GM03348 (cell line): ENCODE data around the gene AZGP1.
"Not testable (repeated sequence)": the region's sequence is repeated elsewhere in the genome, so short reads cannot be mapped to it uniquely, and the experiment has no call there.

Experiments used
- DNase-seq: peaks from one replicate; pipeline ENCODE4 v3.0.0; 2012; ENCODE audit warnings: low spot score

Gene AZGP1

DNA sequence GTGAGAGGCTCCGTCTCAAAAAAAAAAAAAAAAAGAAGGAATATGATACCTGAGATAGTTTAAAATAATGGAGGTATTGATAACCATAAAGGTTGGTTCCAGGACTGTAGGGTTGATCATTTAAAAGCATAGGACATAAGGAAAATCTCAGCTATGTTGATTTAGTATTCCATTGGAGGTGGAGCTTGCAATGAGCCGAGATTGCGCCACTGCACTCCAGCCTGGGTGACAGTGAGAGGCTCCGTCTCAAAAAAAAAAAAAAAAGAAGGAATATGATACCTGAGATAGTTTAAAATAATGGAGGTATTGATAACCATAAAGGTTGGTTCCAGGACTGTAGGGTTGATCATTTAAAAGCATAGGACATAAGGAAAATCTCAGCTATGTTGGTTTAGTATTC is 23.2 kb downstream of the AZGP1 start:
- DNase-seq = not testable (repeated sequence)

DNA sequence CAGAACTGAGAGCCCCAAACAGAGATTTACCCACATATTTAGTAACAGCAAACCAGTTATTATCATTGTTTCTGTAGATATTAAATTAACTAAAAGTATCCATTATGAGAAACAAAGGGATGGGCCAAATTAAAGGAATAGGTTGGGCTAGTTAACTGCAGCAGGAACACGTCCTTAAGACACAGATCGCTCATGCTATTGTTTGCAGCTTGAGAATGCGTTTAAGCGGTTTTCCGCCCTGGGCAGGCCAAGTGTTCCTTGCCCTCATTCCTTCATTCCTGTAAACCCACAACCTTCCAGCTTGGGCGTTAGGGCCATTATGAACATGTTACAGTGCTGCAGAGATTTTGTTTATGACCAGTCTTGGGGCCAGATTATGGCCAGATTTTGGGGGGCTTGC is 25.0 kb downstream of the AZGP1 start:
- not testable (repeated sequence) for DNase-seq

DNA sequence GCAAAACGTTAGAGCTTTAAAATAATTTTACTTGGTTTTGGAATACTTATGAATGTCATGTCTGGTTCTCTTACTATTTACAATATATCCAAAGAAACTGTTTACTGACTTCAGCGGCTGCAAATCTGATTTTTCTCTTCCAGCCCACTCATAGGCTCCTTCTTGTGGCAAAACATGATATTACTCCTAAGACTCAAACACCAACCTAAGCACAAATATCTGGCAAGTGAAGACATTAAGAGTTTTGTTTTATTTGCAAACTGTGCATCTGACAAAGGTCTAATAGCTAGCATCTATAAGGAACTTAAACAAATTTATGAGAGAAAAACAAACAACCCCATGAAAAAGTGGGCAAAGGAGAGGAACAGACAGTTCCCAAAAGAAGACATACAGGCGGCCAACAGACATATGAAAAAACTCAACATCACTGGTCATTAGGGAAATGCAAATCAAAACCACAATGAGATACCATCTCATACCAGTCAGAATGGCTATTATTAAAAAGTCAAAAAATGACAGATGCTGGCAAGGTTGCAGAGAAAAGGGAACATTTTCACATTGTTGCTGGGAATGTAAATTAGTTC is 26.1 kb downstream of the AZGP1 start:
- peak; percentile 42 for DNase-seq

DNA sequence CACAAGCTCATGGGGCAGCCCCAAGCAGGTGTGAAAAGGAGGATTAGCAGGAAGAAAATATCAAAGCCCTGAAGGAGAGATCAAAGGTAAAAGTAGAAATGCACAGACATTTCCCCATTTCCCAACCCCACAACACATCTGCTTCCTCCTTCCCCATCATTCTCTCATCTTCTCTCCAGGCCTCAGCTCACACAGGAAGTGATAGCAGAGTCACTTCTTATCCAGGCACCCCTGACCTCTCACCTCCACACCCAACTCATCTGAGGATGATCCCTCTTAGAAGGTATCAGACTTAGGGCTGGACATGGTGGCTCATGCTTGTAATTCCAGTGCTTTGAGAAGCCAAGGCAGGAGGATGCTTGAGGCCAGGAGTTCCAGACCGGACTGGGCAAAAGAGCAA is 28.2 kb downstream of the AZGP1 start:
- no peak for DNase-seq

DNA sequence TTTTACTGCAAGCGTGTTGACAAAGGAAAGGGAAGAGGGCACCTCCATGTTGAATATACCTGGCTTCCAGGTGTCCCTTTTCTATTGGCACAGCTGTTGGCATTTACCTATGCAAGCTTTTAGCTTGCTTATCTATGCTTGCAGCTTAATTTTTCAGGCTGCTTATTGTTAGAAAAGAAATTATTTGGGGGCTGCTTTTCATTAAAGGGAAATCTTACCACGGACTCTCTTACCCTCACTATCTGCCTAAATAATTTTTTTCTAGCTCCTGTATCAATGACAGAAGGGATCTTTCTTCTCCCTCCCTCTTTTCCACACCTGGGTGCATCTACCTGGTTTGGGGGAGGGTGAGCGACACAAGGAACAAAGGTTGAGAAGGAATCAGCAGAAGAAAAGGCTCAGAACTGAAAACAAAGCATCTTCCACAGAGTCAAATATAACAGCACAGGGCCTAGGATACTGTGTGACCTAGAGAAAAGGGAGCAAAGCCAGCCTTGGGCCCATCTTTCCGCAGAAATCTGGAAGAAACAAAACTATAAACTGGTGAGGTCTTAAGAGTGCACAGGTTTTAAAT is 31.2 kb downstream of the AZGP1 start:
- DNase-seq = no peak

DNA sequence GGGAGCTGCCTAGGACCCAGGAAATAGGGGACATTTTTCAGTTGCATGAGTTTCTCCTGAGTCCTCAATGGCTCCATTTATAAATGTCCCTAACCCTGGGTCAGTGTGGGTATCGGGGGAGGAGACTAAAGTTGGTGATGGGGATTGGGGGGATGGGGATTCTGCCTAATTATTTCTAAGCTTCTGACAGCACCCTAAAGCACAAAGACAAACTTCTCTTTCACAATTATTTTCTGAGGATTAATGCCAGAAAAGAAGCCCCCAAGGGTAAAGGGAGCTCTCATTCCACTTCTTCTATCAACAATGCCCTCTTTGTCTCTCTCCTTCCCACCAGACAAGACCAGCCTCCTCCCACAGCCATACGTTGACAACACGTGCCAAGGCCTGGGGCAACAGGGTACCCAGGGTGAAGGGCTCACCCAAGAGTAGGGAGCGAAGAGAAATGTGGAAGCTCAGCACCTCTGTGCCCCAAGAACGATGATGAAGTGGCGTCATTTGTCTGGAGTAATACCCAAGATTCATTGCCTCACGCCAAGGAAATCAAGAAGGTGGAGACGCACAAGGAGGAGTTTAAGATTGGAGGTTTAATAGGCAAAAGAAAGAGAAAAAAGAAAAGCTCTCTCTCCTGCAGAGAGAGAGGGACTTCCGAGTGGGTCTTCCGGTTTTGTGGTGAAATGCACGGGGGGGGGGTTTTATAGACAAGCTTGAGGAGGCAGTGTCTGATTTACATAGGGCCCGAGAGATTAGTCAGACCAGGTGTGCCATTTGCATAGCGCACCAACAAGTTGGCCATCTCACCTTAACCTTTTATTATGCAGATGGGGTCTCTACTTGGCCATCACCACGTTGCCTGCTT is 32.0 kb downstream of the AZGP1 start:
- DNase-seq = no peak

DNA sequence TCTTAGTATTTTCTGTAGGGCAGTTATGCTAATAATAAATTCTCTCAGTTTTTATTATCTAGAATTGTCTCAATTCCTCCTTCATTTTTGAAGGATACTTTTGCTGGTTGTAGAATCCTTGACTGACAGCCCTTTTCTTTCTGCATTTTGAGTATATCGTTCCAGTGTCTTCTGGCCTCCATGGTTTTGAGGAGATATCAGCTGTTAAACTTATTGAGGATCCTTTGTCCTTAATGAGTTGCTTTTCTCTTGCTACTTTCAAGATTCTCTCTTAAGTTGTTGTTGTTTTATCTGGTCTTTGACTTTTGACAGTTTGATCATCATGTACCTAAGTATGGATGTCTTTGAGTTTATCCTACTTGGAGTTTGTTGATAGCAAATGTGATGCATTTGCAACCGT is 37.5 kb downstream of the AZGP1 start:
- DNase-seq = no peak

DNA sequence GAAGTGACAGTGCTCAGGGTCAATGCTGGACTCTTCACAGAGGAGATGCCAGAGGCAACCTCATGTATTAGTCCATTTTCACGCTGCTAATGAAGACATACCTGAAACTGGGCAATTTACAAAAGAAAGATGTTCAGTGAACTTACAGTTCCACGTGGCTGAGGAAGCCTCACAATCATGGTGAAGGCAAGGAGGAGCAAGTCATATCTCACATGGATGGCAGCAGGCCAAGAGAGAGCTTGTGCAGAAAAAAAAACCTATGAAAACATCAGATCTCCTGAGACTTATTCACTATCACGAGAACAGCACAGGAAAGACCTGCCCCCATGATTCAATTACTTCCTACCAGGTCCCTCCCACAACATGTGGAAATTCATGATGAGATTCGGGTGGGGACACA is 40.8 kb downstream of the AZGP1 start:
- DNase-seq = not testable (repeated sequence)

DNA sequence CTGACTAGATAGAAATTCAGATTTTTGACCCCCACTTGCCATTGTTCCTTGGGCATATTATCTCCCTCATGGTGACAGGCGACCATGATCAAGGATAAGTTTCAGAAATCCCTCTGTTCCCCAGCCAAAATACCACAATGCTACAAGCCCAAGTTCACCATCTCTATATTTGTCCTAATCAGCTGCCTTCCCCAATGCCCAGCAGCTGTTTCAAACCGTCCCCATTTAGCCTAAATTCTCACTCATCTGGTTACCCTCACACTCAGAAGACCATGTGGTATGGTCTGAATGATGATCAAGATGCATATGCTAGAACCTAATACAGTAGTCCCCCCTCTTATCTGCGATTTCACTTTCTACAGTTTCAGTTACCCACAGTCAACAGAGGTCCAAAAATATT is 45.5 kb downstream of the AZGP1 start:
- DNase-seq = no peak

DNA sequence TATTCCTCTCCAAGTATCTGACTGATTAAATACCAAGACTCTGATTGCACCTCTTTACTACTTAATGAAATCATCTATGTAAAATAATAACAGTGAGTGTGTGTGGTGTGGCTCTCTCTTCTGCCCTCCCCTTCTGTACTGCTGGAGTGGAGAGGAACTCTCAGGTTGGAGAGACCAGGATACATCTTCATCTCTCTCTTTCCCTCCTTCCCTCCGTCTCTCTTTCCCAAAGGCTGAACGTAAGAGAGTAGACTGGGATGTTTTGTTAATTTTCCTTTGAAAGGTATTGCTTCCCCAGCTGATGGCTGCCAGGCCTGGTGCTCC is 46.1 kb downstream of the AZGP1 start:
- DNase-seq = no peak

DNA sequence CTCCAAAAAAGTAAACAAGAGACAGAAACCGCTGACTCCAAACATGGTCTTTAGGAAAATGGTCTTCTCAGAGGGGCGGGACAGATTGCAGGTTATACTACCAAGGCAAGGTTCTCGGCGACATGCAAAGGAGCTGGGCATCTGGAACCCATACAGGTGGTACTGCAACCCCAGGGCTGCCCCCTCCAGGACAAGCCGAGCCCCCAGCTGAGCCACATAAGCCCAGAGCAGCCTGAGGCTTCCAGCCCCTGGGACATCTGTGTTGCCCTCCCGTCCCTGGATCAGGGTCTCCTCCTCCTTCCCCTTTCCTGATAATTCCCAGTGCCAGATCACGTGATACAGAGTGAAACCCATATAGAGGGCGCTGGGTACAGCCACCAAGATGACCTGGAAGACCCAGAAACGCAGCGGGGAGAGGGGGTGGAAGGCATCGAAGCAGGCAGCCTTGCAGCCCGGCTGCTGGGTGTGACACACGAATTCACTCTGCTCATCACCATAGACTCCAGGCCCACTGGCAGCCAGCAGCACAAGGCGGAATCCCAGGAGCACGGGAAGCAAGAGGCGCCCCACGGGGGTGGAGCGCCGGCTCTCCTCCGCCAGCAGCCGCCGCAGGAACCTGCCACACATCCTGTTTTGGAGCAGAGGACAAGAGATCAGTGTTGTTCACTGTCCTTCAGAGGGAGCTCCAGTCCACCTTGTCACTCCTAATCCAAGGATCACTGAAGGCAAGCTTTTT is 46.7 kb downstream of the AZGP1 start, which contains the start of gene GJC3:
Gene GJC3 (minus strand): TSS at position 627 of the 736 bp plus-strand sequence. CDS start 0 bp downstream, at position 627.
- DNase-seq = peak; percentile 78

DNA sequence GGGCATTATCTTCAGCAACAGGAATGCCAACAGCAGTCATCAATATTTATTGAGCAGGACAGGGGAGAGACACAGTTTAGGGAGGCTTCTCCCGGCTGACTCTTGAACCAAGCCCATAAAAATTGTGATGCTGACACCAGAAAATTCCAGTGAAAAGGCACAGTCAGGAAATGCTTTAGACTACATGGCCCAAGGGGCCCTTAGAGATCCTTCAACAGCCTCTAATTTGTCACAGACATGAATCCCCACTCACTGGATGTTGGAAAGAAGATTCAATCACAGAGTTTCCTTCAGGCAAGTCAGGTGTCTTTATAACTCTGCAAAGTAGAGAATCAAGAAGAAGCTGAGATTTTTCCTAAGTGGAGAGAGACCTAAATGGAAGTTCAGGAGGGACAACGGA is 47.6 kb downstream of the AZGP1 start:
- no peak for DNase-seq

DNA sequence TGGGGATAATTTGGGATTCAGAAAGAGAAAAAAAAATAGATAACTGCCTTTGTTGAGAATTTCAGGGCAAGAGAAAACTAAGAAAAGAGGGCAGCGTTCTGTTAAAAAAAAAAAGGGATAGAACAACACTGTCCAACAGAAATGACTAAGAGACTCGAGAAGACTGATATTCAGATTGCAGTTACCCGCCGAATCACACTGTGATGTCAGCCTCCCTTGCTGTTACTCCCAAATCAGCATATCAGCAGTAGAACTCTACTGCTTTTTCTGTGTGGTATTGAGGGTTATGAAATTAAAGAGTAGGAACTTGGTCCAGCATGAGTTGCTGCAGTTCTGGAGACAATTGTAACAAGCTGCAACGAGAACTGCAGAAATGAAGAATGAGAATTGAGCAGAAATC is 48.3 kb downstream of the AZGP1 start:
- no peak for DNase-seq

DNA sequence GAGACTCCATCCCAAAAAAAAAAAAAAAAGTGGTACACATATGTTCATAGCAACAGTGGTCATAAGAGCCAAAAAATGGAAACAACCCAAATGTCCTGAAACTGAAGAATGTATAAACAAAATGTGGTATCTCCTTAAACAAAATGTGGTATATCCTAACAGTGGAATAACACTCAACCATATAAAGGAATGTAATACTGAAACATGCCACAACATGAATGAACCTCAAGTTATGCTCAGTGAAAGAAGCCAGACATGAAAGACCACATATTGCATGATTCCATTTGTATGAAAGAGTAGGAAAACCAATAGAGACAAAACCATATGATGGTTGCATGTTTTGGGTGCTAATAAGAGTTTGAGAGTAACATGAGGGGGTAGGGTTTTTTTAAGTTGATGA is 49.5 kb downstream of the AZGP1 start:
- DNase-seq = no peak

DNA sequence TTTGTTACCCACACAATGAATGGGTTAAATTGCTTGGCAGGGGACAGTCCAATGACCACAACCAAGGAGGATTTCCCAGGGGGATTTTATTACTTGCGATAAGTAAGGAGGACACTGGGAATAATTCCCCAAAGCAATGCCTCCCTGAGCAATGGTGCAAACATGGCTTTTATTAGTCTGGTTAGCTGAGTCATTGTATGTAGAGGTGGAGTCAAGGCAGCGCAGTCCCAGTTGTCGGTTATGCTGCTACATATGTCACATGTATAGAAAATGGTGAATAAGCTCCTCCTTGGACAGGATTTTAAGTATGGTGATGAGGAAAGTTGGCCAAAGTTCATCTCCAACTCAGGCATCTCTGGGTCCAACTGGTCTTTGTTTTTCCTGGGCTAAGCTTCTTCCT is 52.6 kb downstream of the AZGP1 start:
- DNase-seq = no peak

DNA sequence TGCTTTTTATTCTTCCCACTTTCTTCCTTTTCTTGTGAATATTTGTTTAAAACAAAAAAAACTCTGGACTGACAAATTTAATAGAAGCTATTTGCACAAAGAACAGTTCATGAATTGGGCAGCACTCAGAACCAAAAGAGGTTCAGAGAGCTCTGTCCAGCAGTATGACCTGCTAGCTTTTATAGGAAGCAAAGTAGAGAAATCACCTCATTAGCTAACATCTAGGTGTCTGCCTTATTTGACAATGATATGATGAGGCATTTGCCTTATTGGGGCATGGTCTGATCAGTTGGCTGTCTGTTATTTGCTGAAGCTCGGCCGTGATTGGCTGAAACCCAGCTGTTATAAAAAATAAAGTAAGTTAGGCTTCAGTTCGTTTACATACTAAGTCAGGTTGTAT is 55.7 kb downstream of the AZGP1 start:
- DNase-seq = no peak

DNA sequence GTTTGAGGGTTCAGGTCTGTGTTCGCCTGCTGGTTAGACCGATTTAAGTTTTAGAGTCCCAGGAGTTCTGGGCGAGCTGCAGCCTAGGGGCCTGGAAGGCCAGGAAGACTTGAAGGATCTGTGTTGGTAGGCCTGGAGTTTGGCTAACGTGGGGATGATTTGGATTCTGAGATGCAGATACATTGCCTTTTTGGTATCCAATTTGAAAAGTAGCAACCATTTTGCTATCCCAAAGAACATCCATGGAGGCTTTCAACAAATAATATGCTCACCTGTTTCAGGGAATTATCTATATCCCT is 56.1 kb downstream of the AZGP1 start:
- DNase-seq = no peak

DNA sequence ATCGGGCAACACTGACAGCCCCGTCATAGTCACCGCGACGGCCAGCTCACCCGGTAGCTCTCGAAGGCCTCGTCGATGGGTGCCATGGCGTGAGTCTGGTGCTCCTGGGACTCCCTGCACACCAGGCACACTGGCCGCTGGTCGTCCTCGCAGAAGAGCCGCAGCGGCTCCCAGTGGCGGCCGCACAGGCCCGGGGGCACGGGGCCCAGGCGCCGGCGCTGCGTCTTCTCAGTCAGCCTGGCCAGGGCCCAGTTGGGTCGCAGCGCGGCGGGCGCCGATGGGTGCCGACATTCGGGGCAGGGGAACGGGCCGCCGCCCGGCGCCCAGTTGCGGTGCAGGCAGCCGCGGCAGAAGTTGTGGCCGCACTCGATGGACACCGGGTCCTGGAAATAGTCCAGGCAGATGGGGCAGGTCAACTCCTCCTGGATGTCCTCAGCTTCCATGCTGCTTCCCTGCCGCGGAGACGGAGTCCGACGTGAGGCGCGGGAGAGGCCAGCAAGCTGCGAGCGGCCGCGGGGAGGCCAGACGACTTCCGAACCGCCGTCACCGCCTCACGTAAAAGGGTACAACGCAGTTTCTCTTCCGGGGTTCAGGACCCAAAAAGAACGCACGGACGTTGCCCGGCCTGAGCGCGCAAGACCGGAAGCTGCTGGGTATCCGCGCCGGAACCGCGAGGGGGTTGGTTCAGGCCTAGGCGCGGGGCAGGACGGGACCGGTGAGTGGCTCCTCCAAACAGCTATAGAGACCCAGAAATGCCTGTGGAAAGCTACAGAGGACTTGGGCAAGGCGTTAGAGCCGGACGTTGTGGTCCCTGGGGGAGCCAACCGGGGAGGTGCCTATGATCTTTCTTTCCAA is 56.6 kb downstream of the AZGP1 start, which contains the start of gene TRIM4:
Gene TRIM4 (minus strand): TSS at position 572 of the 855 bp plus-strand sequence. CDS start 129 bp downstream, at position 443.
- peak; percentile 96 for DNase-seq
